ENCODE data around the gene UROS.

DNA sequence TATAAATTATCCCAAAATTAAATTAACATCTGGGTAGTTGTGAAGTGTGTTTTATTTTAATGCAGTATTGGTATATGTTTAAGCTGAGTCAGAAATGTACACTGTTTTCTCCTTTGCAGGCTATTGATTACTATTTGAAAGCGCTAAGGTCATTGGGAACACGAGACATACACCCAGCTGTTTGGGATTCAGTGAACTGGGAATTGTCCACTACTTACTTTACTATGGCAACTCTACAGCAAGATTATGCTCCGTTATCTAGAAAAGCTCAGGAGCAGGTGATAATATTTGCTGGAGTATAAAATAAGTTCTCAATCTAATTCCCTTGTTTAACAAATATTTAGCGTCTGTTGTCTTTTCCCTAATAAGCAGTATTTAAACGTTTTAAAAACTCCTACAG, 75.6 kb downstream of the UROS start:
- TF ChIP-seq EP300 (IDR thresholded peaks at IDR 0.05; ENCODE audit: borderline replicate concordance) (no peak), TAF1 (IDR thresholded peaks at IDR 0.05; ENCODE audit: low read depth) (no peak)

Measured in Ishikawa (cell line).